ENCODE measurements around the gene LHX3.

Gene LHX3

GRCh38 chr9:136174779-136175615, 29.9 kb downstream of the LHX3 start:
- no peak for DNase-seq

GRCh38 chr9:136173648-136174290, 31.2 kb downstream of the LHX3 start:
- no peak for DNase-seq

- no peak for DNase-seq
These were observed 32.4 kb downstream of the LHX3 start for GRCh38 chr9:136172412-136173079.

GRCh38 chr9:136171801-136172411, 33.0 kb downstream of the LHX3 start:
- DNase-seq, result no peak

- DNase-seq, result no peak
These were observed 33.7 kb downstream of the LHX3 start for GRCh38 chr9:136171009-136171800.

GRCh38 chr9:136170006-136170901, 34.7 kb downstream of the LHX3 start:
- DNase-seq, result peak; percentile 39

GRCh38 chr9:136169495-136169894, 35.4 kb downstream of the LHX3 start:
- DNase-seq, result no peak

- no peak for DNase-seq
These were observed 41.6 kb downstream of the LHX3 start for GRCh38 chr9:136163248-136163850.

- DNase-seq, result no peak
These were observed 43.8 kb downstream of the LHX3 start for GRCh38 chr9:136160995-136161610.

GRCh38 chr9:136160381-136160841, 44.5 kb downstream of the LHX3 start:
- no peak for DNase-seq

- DNase-seq, result no peak
These were observed 45.1 kb downstream of the LHX3 start for GRCh38 chr9:136159851-136160250.

GRCh38 chr9:136157477-136158265, 47.3 kb downstream of the LHX3 start:
- no peak for DNase-seq

- DNase-seq, result no peak
These were observed 48.5 kb downstream of the LHX3 start for GRCh38 chr9:136156209-136157120.

- no peak for DNase-seq
These were observed 49.4 kb downstream of the LHX3 start for GRCh38 chr9:136155576-136155975.

- no peak for DNase-seq
These were observed 50.0 kb downstream of the LHX3 start for GRCh38 chr9:136154943-136155342.

- DNase-seq, result no peak
These were observed 51.4 kb downstream of the LHX3 start for GRCh38 chr9:136153381-136154065.

GRCh38 chr9:136152931-136153330, 52.0 kb downstream of the LHX3 start:
- no peak for DNase-seq

GRCh38 chr9:136152543-136152866, 52.4 kb downstream of the LHX3 start:
- no peak for DNase-seq

Data from activated gamma-delta T cell treated with Interleukin-2 at 50 U/mL for 16 hours (primary cell).